GM19468 (cell line): ENCODE results near the gene VPS26A.
"Not testable (repeated sequence)": the region's sequence is repeated elsewhere in the genome, so short reads cannot be mapped to it uniquely, and the experiment has no call there.

ENCODE experiments used
- ATAC-seq: cut with Tn5 transposase; IDR thresholded peaks from one replicate; pipeline ENCODE4 v1.9.1; 2021; ENCODE audit warnings: mild to moderate bottlenecking, moderate library complexity, moderate number of reproducible peaks; ENCODE audit not compliant: unreplicated experiment; ENCODE audit errors: extremely low read depth

Gene VPS26A

GRCh38 chr10:69101451-69102095, 22.4 kb upstream of the VPS26A start:
- no peak for ATAC-seq

GRCh38 chr10:69102440-69102839, 21.5 kb upstream of the VPS26A start:
- no peak for ATAC-seq

DNA sequence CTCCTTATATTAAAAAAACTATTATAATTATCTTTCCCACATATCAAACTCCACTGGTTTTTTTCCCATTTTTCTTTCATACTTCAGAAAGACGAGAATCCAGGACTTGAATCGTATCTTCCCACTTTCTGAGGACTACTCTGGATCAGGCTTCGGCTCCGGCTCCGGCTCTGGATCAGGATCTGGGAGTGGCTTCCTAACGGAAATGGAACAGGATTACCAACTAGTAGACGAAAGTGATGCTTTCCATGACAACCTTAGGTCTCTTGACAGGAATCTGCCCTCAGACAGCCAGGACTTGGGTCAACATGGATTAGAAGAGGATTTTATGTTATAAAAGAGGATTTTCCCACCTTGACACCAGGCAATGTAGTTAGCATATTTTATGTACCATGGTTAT, 20.2 kb upstream of the VPS26A start:
- no peak for ATAC-seq

GRCh38 chr10:69104994-69105790, 18.8 kb upstream of the VPS26A start:
- no peak for ATAC-seq

- ATAC-seq = no peak
Measured at GRCh38 chr10:69107176-69107490, 16.8 kb upstream of the VPS26A start.

DNA sequence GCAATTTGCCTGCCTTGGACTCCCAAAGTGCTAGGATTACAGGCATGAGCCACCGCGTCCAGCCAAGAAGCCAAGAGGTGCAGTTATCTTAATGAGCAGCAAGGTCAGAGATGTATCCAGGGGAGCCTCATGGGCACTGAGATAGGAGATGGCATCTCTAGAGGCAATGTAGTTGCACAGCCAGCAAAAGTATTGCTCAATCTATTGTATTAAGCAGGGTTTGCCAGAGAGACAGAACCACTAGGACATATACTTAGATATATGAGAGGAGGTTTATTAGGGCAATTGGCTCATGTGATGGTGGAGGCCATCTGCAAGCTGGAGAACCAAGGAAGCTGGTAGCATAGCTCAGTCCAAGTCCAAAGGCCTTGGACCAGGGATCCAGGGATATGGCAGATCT, 16.3 kb upstream of the VPS26A start:
- no peak for ATAC-seq

DNA sequence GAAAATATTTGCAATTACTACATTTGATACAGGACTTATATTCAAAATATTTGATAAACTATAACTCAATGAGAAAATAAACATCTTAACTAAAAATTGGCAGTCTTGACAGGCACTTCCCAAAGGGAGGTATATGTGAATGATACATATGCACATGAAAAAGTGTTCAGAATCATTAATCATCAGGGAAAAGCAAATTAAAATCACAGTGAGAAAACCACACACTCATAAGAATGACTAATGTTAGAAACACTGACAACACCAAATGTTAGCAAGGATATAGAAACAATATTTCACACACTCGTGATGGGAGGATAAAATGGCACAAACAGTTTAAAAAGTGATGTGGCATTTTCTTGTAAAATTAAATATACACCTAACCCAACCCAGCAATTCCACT, 4.1 kb upstream of the VPS26A start:
- no peak for ATAC-seq

- no peak for ATAC-seq
Measured at GRCh38 chr10:69123306-69123746, 652 bp upstream of the VPS26A start.

GRCh38 chr10:69124563-69125268, 738 bp downstream of the VPS26A start:
- no peak for ATAC-seq

- no peak for ATAC-seq
Measured at GRCh38 chr10:69125554-69125953, 1.6 kb downstream of the VPS26A start.

GRCh38 chr10:69130251-69130650, 6.3 kb downstream of the VPS26A start:
- no peak for ATAC-seq

DNA sequence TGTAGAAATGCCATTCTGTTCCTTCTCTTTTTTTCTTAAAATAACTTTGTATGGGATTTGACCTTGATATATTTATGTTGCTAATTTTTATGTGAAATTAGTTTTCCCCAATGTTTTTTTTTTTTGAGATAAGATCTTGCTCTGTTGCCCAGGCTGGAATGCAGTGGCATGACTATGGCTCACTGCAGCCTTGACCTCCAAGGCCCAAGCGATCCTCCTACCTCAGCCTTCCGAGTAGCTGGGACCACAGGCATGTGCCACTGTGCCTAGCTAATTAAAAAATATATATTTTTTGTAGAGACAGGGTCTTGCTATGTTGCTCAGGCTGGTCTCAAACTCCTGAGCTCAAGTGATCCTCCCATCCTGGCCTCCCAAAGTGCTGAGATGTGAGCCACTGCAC, 16.0 kb downstream of the VPS26A start:
- ATAC-seq = no peak

- no peak for ATAC-seq
Measured at GRCh38 chr10:69141304-69141703, 17.3 kb downstream of the VPS26A start.

DNA sequence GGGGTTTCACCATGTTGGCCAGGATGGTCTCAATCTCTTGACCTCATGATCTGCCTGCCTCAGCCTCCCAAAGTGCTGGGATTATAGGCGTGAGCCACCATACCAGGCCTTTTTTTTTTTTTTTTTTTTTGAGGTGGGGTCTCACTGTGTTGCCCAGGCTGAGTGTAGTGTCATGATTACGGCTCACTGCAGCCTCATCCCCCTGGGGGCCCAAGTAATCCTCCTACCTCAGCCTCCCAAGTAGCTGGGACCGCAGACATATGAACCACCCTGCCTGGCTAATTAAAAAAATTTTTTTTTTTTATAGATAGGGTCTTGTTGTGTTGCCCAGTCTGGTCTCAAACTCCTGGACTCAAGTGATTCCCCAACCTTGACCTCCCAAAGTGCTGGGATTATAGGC, 18.1 kb downstream of the VPS26A start:
- ATAC-seq = not testable (repeated sequence)

DNA sequence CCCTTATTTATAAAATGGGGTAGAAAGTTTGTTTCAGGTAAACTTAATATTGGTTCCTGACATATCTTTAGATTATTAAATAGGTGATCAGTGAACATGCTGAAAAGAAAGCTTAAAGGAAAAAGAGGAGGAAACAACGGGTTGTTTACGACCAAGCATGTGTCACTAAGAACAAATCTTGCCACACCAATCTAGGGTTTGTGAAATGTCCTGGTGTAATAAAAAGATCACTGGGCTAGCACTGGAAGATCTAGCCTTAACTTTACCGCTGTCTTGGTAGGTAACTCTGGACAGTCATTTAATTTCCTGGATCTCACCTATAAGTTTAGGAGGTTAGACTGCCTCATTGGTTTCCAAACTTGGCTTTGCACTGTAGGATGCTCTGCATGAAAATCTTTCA, 19.0 kb downstream of the VPS26A start:
- no peak for ATAC-seq

GRCh38 chr10:69145329-69145728, 21.4 kb downstream of the VPS26A start:
- ATAC-seq = no peak

GRCh38 chr10:69145864-69146263, 21.9 kb downstream of the VPS26A start:
- ATAC-seq = no peak

DNA sequence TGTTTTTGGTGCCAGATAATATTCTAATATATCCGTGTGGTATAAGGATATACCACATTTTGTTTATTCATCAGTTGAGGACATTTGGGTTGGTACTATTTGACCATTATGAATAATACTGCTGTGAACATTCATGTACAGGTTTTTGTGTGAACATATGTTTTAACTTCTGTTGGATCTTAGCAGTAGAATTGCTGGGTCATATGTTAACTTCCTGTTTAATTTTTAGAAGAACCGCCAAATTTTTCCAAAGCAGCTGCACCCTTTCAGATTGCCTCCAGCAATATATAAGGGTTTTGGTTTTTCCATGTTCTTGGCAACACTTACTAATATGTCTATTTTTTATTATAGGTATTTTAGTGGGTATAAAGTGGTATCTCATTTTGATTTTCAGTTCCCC, 22.8 kb downstream of the VPS26A start:
- no peak for ATAC-seq

GRCh38 chr10:69151984-69152383, 28.0 kb downstream of the VPS26A start:
- no peak for ATAC-seq

GRCh38 chr10:69153227-69153626, 29.2 kb downstream of the VPS26A start:
- no peak for ATAC-seq

DNA sequence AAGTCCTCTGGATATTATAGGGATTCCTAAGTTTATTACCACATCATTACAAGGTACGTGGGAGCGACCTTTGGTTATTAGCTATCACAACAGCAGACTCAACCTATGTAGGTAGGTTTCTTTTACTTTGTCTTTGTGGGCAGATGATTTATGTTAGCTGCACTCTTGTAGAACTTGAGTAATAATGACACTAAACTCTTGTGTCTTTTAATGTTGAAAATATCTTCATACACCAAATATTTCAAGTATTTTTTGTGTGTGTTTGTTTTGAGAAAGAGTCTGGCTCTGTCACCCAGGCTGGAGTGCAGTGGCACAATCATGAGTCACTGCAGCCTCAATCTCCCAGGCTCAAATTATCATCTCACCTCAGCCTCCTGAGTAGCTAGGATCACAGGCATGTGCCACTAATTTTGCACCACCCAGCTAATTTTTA, 36.8 kb downstream of the VPS26A start:
- ATAC-seq = no peak
